Measurements from ENCODE around the gene CCBE1.

GRCh38 chr18:59500765-59501164 lies 196.5 kb downstream of the CCBE1 start:
- TF ChIP-seq CTCF (IDR thresholded peaks at IDR 0.05; ENCODE audit: insufficient read depth, low read depth, low read length) (no peak), EZH2 (IDR thresholded peaks at IDR 0.05; ENCODE audit: insufficient read depth, low read length) (no peak)
